HG02852 (cell line): ENCODE data around the gene PKP3.

Experiments
- ATAC-seq: cut with Tn5 transposase; IDR thresholded peaks from one replicate; pipeline ENCODE4 v1.9.1; 2021; ENCODE audit warnings: mild to moderate bottlenecking, moderate library complexity; ENCODE audit not compliant: unreplicated experiment

PKP3 gene

GRCh38 chr11:443542-444199 lies 49.7 kb downstream of the PKP3 start:
- ATAC-seq: no peak

GRCh38 chr11:444396-445144 lies 50.6 kb downstream of the PKP3 start:
- no peak for ATAC-seq

GRCh38 chr11:445765-446588 lies 52.0 kb downstream of the PKP3 start:
- no peak for ATAC-seq

- no peak for ATAC-seq
Measured at GRCh38 chr11:446891-447290, 52.9 kb downstream of the PKP3 start.

GRCh38 chr11:447923-448731 lies 54.1 kb downstream of the PKP3 start:
- peak; percentile 39 for ATAC-seq

GRCh38 chr11:449889-450808 lies 56.1 kb downstream of the PKP3 start, which contains the start of gene PTDSS2:
Gene PTDSS2, plus strand, starts transcription at chr11:450279. Its CDS starts 177 bp downstream, at chr11:450456.
- peak; percentile 81 for ATAC-seq

GRCh38 chr11:450809-451451 lies 56.9 kb downstream of the PKP3 start:
- peak; percentile 4 for ATAC-seq

- no peak for ATAC-seq
Measured at GRCh38 chr11:451738-452137, 57.7 kb downstream of the PKP3 start.

- no peak for ATAC-seq
Measured at GRCh38 chr11:452203-452744, 58.3 kb downstream of the PKP3 start.

- no peak for ATAC-seq
Measured at GRCh38 chr11:452916-453527, 59.0 kb downstream of the PKP3 start.

- no peak for ATAC-seq
Measured at GRCh38 chr11:453564-453963, 59.6 kb downstream of the PKP3 start.

GRCh38 chr11:454043-454442 lies 60.0 kb downstream of the PKP3 start:
- ATAC-seq: no peak
